ENCODE results near the gene LRP4.

The LRP4 gene

DNA sequence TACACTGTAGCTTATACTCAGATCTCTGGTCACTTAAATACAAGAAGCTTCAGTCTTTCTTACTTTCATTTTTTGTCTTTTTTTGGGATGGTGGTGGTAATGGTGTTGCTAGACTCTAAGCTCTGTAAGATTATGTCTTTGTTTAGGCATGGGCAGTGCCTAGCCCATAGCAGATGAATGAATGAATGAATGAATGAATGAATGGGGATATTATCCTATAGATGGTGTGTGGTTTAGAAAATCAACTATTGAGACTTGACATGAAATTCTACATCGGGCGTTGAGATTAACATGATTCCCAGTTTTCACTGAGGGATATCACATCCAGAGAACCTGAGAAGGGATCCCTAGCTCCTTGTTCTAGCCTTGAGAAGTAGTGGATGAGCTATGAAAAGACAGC, 62.5 kb downstream of the LRP4 start:
- Histone ChIP-seq H3K27me3 (ENCODE audit: insufficient read depth, poor library complexity, severe bottlenecking) (no peaks in the 10 kb centered on the region), H3K4me3 (replicated peaks; ENCODE audit: insufficient read depth, low read length) (no peak overlapping the region), H3K27ac (replicated peaks) (no peak overlapping the region)
- TF ChIP-seq, protein P1, sequence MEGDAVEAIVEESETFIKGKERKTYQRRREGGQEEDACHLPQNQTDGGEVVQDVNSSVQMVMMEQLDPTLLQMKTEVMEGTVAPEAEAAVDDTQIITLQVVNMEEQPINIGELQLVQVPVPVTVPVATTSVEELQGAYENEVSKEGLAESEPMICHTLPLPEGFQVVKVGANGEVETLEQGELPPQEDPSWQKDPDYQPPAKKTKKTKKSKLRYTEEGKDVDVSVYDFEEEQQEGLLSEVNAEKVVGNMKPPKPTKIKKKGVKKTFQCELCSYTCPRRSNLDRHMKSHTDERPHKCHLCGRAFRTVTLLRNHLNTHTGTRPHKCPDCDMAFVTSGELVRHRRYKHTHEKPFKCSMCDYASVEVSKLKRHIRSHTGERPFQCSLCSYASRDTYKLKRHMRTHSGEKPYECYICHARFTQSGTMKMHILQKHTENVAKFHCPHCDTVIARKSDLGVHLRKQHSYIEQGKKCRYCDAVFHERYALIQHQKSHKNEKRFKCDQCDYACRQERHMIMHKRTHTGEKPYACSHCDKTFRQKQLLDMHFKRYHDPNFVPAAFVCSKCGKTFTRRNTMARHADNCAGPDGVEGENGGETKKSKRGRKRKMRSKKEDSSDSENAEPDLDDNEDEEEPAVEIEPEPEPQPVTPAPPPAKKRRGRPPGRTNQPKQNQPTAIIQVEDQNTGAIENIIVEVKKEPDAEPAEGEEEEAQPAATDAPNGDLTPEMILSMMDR (IDR thresholded peaks at IDR 0.05; ENCODE audit: insufficient read depth, low read length): no peak
- TF ChIP-seq, protein P2, sequence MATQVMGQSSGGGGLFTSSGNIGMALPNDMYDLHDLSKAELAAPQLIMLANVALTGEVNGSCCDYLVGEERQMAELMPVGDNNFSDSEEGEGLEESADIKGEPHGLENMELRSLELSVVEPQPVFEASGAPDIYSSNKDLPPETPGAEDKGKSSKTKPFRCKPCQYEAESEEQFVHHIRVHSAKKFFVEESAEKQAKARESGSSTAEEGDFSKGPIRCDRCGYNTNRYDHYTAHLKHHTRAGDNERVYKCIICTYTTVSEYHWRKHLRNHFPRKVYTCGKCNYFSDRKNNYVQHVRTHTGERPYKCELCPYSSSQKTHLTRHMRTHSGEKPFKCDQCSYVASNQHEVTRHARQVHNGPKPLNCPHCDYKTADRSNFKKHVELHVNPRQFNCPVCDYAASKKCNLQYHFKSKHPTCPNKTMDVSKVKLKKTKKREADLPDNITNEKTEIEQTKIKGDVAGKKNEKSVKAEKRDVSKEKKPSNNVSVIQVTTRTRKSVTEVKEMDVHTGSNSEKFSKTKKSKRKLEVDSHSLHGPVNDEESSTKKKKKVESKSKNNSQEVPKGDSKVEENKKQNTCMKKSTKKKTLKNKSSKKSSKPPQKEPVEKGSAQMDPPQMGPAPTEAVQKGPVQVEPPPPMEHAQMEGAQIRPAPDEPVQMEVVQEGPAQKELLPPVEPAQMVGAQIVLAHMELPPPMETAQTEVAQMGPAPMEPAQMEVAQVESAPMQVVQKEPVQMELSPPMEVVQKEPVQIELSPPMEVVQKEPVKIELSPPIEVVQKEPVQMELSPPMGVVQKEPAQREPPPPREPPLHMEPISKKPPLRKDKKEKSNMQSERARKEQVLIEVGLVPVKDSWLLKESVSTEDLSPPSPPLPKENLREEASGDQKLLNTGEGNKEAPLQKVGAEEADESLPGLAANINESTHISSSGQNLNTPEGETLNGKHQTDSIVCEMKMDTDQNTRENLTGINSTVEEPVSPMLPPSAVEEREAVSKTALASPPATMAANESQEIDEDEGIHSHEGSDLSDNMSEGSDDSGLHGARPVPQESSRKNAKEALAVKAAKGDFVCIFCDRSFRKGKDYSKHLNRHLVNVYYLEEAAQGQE (IDR thresholded peaks at IDR 0.05; ENCODE audit: insufficient replicate concordance, low read depth): no peak
- TF ChIP-seq SPI1 (IDR thresholded peaks at IDR 0.05; ENCODE audit: borderline replicate concordance, low read depth) (no peak), GABPA (IDR thresholded peaks at IDR 0.05; ENCODE audit: low read depth) (no peak), POLR2AphosphoS5 (IDR thresholded peaks at IDR 0.05; ENCODE audit: low read depth) (no peak)
- no peak for DNase-seq (ENCODE audit: low read depth in 1 of 2, low spot score in 1 of 2)

DNA sequence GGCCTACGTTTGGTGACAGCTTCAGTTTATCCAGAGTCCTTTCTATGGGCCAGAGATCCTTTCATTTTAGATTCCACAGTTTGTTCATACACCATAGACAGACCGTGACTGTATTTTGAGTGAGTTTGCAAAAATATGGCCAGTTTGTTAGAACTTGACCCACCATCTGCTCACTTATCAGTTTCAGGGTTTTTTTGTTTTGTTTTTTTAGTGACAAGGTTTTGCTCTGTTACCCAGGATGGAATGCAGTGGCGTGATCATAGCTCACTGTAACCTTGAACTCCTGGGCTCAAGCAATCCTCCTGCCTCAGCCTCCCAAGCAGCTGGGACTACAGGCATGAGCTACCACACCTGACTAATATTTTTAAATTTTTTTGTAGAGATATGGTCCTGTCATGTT, 63.2 kb downstream of the LRP4 start:
- no peak for DNase-seq (ENCODE audit: low read depth in 1 of 2, low spot score in 1 of 2)
- no peaks in the 10 kb centered on the region for H3K27me3 ChIP-seq (ENCODE audit: insufficient read depth, poor library complexity, severe bottlenecking)

DNA sequence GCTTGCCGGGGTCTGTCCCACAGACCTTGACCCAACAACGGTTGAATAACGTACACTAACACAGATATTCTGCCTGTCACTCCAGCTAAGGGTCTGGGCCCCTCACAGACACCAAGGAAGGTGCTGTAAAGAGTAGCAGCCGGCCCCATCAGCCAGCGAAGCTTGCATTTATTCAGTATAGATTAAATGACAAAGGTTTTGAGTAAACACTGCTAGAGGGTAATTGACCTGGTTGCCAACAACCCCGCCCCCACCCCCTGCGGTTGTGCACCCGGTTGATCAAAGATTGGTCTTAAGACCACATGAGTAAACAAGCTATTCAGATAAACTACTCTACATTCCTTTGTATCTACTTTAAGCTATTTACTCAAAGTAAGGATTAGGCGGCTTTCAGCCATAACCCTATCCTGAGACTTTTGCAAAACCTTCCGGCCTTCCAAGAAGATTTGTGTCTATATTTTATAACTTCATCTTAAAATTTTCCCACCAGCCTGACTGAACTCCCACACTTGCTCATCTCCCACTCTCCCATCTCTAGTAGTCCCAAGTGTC, 67.4 kb downstream of the LRP4 start:
- Histone ChIP-seq H3K27ac (replicated peaks) (no peak overlapping the region), H3K4me3 (replicated peaks; ENCODE audit: insufficient read depth, low read length) (no peak overlapping the region), H3K27me3 (ENCODE audit: insufficient read depth, poor library complexity, severe bottlenecking) (no peaks in the 10 kb centered on the region)
- no peak for TF ChIP-seq SPI1 (IDR thresholded peaks at IDR 0.05; ENCODE audit: borderline replicate concordance, low read depth)
- no peak for TF ChIP-seq GABPA (IDR thresholded peaks at IDR 0.05; ENCODE audit: low read depth)
- TF ChIP-seq, protein P1 (IDR thresholded peaks at IDR 0.05; ENCODE audit: insufficient read depth, low read length): no peak
- TF ChIP-seq, protein P2 (IDR thresholded peaks at IDR 0.05; ENCODE audit: insufficient replicate concordance, low read depth): no peak
- TF ChIP-seq POLR2AphosphoS5 (IDR thresholded peaks at IDR 0.05; ENCODE audit: low read depth): no peak
- no peak for DNase-seq (ENCODE audit: low read depth in 1 of 2, low spot score in 1 of 2)

More for the DNA sequence above, 63.2 kb downstream of the LRP4 start:
- Histone ChIP-seq H3K27ac (replicated peaks) (no peak overlapping the region), H3K4me3 (replicated peaks; ENCODE audit: insufficient read depth, low read length) (no peak overlapping the region)
- TF ChIP-seq GABPA (IDR thresholded peaks at IDR 0.05; ENCODE audit: low read depth) (no peak), SPI1 (IDR thresholded peaks at IDR 0.05; ENCODE audit: borderline replicate concordance, low read depth) (no peak), POLR2AphosphoS5 (IDR thresholded peaks at IDR 0.05; ENCODE audit: low read depth) (no peak)
- TF ChIP-seq, protein P1 (IDR thresholded peaks at IDR 0.05; ENCODE audit: insufficient read depth, low read length): no peak
- TF ChIP-seq, protein P2 (IDR thresholded peaks at IDR 0.05; ENCODE audit: insufficient replicate concordance, low read depth): no peak
